HG02840 (cell line): ENCODE results near the gene MAP3K7.

Experiments used
- ATAC-seq: cut with Tn5 transposase; IDR thresholded peaks from one replicate; pipeline ENCODE4 v1.9.1; 2021; ENCODE audit warnings: mild to moderate bottlenecking, moderate library complexity, moderate number of reproducible peaks; ENCODE audit not compliant: unreplicated experiment, low FRiP score

Gene MAP3K7

GRCh38 chr6:90586836-90587638, at the start of gene MAP3K7:
Gene MAP3K7 (minus strand): TSS chr6:90587072. CDS start chr6:90586883, 189 bp downstream.
- ATAC-seq = peak; percentile 89

GRCh38 chr6:90631046-90631445, 44.2 kb upstream of the MAP3K7 start:
- no peak for ATAC-seq

GRCh38 chr6:90621581-90621980, 34.7 kb upstream of the MAP3K7 start:
- no peak for ATAC-seq

- ATAC-seq = no peak
Observed at GRCh38 chr6:90619221-90619620, 32.3 kb upstream of the MAP3K7 start.

- ATAC-seq = no peak
Observed at GRCh38 chr6:90612313-90612680, 25.4 kb upstream of the MAP3K7 start.

- no peak for ATAC-seq
Observed at GRCh38 chr6:90611543-90612312, 24.9 kb upstream of the MAP3K7 start.

GRCh38 chr6:90610751-90611542, 24.1 kb upstream of the MAP3K7 start:
- ATAC-seq = peak; percentile 60

GRCh38 chr6:90610301-90610750, 23.5 kb upstream of the MAP3K7 start:
- ATAC-seq = no peak

- ATAC-seq = no peak
Observed at GRCh38 chr6:90605749-90606340, 19.0 kb upstream of the MAP3K7 start.

- no peak for ATAC-seq
Observed at GRCh38 chr6:90604546-90604945, 17.7 kb upstream of the MAP3K7 start.

- no peak for ATAC-seq
Observed at GRCh38 chr6:90599151-90599550, 12.3 kb upstream of the MAP3K7 start.

- ATAC-seq = no peak
Observed at GRCh38 chr6:90598192-90598951, 11.5 kb upstream of the MAP3K7 start.

- ATAC-seq = no peak
Observed at GRCh38 chr6:90596967-90597539, 10.2 kb upstream of the MAP3K7 start.

- ATAC-seq = no peak
Observed at GRCh38 chr6:90595854-90596253, 9.0 kb upstream of the MAP3K7 start.

- peak; percentile 28 for ATAC-seq
Observed at GRCh38 chr6:90586546-90586835, 381 bp downstream of the MAP3K7 start.

GRCh38 chr6:90584636-90585255, 2.1 kb downstream of the MAP3K7 start:
- ATAC-seq = no peak

GRCh38 chr6:90583836-90584481, 2.9 kb downstream of the MAP3K7 start:
- ATAC-seq = no peak

- ATAC-seq = no peak
Observed at GRCh38 chr6:90583179-90583835, 3.6 kb downstream of the MAP3K7 start.
